BE2C (cell line): ENCODE measurements around the gene RNASEH2C.
"Not testable (repeated sequence)": the region's sequence is repeated elsewhere in the genome, so short reads cannot be mapped to it uniquely, and the experiment has no call there.

Experiments used
- DNase-seq: peaks from one replicate; pipeline ENCODE4 v3.0.0-alpha.2; 2020
- H3K27me3 ChIP-seq: fragments of 250-450 bp; sonication (Bioruptor Pico); 2 replicates; pipeline ENCODE4 v1.5.1; 2020; ENCODE audit warnings: mild to moderate bottlenecking
- H3K36me3 ChIP-seq: fragments of 250-450 bp; sonication (Bioruptor Pico); 2 replicates; pipeline ENCODE4 v1.5.1; 2020; ENCODE audit warnings: mild to moderate bottlenecking
- H3K4me1 ChIP-seq: fragments of 250-450 bp; sonication (Bioruptor Pico); 2 replicates; pipeline ENCODE4 v1.5.1; 2020
- H3K4me3 ChIP-seq: 2 replicates; pipeline ENCODE4 v1.5.1; 2011; ENCODE audit warnings: low read depth, low read length
- H3K9me3 ChIP-seq: fragments of 250-450 bp; sonication (Bioruptor Pico); 2 replicates; pipeline ENCODE4 v1.5.1; 2020
- TF ChIP-seq, protein P1 (sequence below): IDR thresholded peaks from 2 replicates; pipeline ENCODE4 v1.5.1; 2012; ENCODE audit warnings: mild to moderate bottlenecking, low read depth, low read length

RNASEH2C gene

DNA sequence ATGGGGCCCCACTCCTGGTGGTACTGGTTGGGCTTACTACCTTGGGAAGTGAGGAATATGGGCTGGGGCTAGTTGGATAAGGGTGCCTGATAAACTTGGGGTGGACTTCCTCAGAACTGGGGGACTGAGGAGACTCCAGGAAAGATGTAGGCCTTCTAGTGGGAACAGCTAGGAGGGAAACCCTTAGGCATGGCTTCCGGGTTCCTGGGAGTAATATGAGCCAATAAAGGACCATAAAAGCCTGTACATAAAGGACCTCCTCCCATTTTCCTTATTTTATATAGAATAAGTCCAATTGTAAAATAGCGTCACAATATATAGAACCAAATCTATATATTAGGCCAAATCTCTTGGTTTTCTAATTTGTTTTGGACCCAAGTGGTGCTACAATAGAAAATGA, 18.4 kb upstream of the RNASEH2C start:
- Histone ChIP-seq H3K4me1 (no peaks in the 10 kb centered on the region), H3K36me3 (no peaks in the 10 kb centered on the region), H3K9me3 (peaks cover 8% of the 10 kb centered on the region), H3K27me3 (peaks cover 46% of the 10 kb centered on the region), H3K4me3 (no peak overlapping the region)
- TF ChIP-seq, protein P1, sequence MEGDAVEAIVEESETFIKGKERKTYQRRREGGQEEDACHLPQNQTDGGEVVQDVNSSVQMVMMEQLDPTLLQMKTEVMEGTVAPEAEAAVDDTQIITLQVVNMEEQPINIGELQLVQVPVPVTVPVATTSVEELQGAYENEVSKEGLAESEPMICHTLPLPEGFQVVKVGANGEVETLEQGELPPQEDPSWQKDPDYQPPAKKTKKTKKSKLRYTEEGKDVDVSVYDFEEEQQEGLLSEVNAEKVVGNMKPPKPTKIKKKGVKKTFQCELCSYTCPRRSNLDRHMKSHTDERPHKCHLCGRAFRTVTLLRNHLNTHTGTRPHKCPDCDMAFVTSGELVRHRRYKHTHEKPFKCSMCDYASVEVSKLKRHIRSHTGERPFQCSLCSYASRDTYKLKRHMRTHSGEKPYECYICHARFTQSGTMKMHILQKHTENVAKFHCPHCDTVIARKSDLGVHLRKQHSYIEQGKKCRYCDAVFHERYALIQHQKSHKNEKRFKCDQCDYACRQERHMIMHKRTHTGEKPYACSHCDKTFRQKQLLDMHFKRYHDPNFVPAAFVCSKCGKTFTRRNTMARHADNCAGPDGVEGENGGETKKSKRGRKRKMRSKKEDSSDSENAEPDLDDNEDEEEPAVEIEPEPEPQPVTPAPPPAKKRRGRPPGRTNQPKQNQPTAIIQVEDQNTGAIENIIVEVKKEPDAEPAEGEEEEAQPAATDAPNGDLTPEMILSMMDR, result no peak
- DNase-seq, result no peak

- no peak for DNase-seq
- Histone ChIP-seq H3K36me3 (no peaks in the 10 kb centered on the region), H3K9me3 (peaks cover 8% of the 10 kb centered on the region), H3K27me3 (peaks cover 39% of the 10 kb centered on the region), H3K4me1 (no peaks in the 10 kb centered on the region), H3K4me3 (no peak overlapping the region)
- TF ChIP-seq, protein P1, result no peak
Measured at GRCh38 chr11:65736810-65737209, 16.2 kb upstream of the RNASEH2C start.

DNA sequence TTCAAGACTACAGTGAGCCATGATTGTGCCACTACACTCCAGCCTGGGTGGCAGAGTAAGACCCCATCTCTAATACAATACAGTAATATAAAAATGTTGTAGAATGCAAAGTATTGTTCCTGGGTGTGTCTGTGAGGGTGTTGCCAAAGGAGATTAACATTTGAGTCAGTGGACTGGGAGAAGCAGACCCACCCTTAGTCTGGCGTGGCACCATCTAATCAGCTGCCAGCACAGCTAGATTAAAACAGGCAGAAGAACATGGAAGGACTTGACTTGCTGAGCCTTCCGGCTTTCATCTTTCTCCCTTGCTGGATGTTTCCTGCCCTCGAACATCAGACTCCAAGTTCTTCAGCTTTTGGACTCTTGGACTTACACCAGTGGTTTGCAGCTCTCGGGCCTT, 14.5 kb upstream of the RNASEH2C start:
- H3K36me3 ChIP-seq, H3K4me3 ChIP-seq, DNase-seq, H3K9me3 ChIP-seq, H3K4me1 ChIP-seq: not testable (repeated sequence)
- H3K27me3 ChIP-seq, result peaks cover 39% of the 10 kb centered on the region

DNA sequence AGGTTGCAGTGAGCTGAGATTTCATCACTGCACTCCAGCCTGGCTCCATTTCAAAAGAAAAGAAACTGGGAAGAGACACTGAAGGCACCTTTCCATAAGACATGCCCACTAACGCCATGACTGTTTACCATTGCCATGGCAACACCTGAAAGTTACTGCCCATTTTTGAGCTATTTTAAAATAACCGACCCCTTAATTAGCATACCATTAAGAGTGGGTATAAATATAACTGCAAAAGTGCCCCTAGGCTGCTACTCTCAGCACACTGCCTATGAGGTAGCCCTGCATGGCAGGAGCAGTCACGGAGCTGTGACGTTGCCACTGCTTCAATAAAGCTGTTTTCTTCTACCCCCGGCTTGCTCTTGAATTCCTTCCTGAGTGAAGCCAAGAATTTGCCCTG, 9.9 kb upstream of the RNASEH2C start:
- Histone ChIP-seq H3K4me1 (no peaks in the 10 kb centered on the region), H3K27me3 (peaks cover 69% of the 10 kb centered on the region), H3K4me3 (no peak overlapping the region), H3K9me3 (no peaks in the 10 kb centered on the region), H3K36me3 (no peaks in the 10 kb centered on the region)
- DNase-seq, result no peak
- TF ChIP-seq, protein P1, result no peak

- TF ChIP-seq, protein P1, result no peak
- Histone ChIP-seq H3K36me3 (no peaks in the 10 kb centered on the region), H3K27me3 (peaks cover 66% of the 10 kb centered on the region), H3K4me1 (no peaks in the 10 kb centered on the region), H3K9me3 (no peaks in the 10 kb centered on the region), H3K4me3 (no peak overlapping the region)
- DNase-seq, result no peak
Measured at GRCh38 chr11:65727865-65728264, 7.3 kb upstream of the RNASEH2C start.

- no peak for DNase-seq
- Histone ChIP-seq H3K4me3 (no peak overlapping the region), H3K9me3 (no peaks in the 10 kb centered on the region), H3K27me3 (peaks cover 57% of the 10 kb centered on the region), H3K4me1 (no peaks in the 10 kb centered on the region), H3K36me3 (no peaks in the 10 kb centered on the region)
- TF ChIP-seq, protein P1, result peak; percentile 24; the same call in 1 of the 2 replicates
Measured at GRCh38 chr11:65726660-65727059, 6.1 kb upstream of the RNASEH2C start.

- Histone ChIP-seq H3K36me3 (peaks cover 29% of the 10 kb centered on the region), H3K9me3 (no peaks in the 10 kb centered on the region), H3K4me3 (no peak overlapping the region), H3K4me1 (peaks cover 4% of the 10 kb centered on the region; the same call in 1 of the 2 replicates), H3K27me3 (peaks cover 26% of the 10 kb centered on the region)
- DNase-seq, result no peak
- TF ChIP-seq, protein P1, result no peak
Measured at GRCh38 chr11:65722261-65722660, 1.7 kb upstream of the RNASEH2C start.
